GM18498 (cell line): ENCODE data around the gene TLR10.

Source experiments
- ATAC-seq: cut with Tn5 transposase; IDR thresholded peaks from one replicate; pipeline ENCODE4 v1.9.1; 2021; ENCODE audit warnings: mild to moderate bottlenecking, moderate library complexity; ENCODE audit not compliant: unreplicated experiment

TLR10 gene

GRCh38 chr4:38734911-38735310 is 47.9 kb downstream of the TLR10 start:
- ATAC-seq: no peak

DNA sequence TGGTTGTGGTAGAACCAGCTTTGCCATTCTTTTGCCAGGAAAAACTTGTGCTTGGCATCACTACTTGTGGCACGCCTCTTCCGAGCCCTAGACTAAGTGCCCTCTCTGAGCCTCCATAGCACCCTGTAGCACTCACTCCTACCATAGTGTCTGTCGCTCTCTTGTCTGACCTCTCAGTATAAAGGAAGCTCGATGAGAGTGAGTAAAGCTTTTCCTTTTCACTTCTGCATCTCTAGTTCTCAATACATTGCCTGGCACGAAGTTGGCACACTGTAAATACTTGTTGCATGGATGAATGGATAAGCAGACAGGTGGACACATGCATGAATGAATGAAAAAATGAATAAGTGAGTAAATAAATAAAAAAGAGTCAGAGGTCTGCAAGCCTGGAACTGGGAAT is 48.3 kb downstream of the TLR10 start:
- ATAC-seq: no peak

DNA sequence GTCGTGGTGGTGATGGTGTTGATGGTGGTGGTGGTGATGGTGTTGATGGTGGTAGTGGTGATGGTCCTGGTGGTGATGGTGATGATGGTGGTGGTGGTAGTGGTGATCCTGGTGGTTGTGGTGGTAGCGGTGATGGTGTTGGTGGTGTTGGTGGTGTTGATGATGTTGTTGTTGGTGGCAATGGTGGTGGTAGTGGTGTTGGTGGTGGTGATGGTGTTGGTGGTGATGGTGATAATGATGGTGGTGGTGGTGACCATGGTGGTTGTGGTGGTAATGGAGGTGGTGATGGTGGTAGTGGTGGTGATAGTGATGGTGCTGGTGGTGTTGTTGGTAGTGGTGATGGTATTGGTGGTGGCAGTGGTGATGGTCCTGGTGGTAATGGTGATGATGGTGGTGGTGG is 49.1 kb downstream of the TLR10 start:
- ATAC-seq: no peak

GRCh38 chr4:38730830-38731646 is 51.8 kb downstream of the TLR10 start:
- peak; percentile 87 for ATAC-seq

GRCh38 chr4:38730493-38730829 is 52.3 kb downstream of the TLR10 start:
- no peak for ATAC-seq

- ATAC-seq: no peak
Observed at GRCh38 chr4:38728631-38729141, 54.1 kb downstream of the TLR10 start.

- ATAC-seq: no peak
Observed at GRCh38 chr4:38724475-38724808, 58.3 kb downstream of the TLR10 start.

GRCh38 chr4:38723726-38724474 is 58.9 kb downstream of the TLR10 start:
- ATAC-seq: no peak

DNA sequence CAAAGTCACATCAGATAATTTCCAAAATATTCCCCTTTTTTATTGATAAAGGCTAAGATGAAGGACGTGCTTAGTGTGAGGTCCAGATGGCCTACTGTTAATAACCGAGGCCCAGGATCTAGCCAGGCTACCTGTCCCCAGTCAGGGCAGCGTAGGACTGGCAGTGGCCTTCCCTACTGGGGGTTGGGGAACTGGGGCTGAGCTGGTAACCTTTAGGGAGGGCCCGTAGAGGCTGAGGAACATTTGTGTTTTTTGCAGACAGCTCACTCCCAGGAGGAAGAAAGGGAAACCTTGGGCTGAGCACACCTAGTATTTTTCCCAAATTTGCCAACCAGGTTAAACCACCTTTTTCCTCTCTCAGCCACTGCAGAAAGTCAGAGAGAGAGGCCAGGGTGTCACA is 59.7 kb downstream of the TLR10 start:
- ATAC-seq: no peak
